Mesenteric fat pad (tissue), 1 donor: ENCODE results near the gene EFNB3. TPM values are rescaled to one million over a fixed set of nuclear protein-coding genes. Genes with fewer than 3 reads are reported as not detected.

Experiments used
- DNase-seq: peaks from one replicate; pipeline ENCODE4 v3.0.0-alpha.2; 2020; ENCODE audit warnings: low spot score
- long read RNA-seq: library from polyadenylated mRNA; unstranded; transcript quantifications from one replicate; pipeline ENCODE4 v2.0.0, GENCODE V29; 2020
- total RNA-seq: library from RNA; stranded (reverse); fragmentation: NEBNext Ultra II Directional; extraction: Animal tissue kit (Norgen Biotek cat#: 25700); gene quantifications from one replicate; pipeline ENCODE4 v1.2.1, GENCODE V29; 2021
- donor health status: DM: yes; HTN: yes; CAD: no.

Gene EFNB3, protein sequence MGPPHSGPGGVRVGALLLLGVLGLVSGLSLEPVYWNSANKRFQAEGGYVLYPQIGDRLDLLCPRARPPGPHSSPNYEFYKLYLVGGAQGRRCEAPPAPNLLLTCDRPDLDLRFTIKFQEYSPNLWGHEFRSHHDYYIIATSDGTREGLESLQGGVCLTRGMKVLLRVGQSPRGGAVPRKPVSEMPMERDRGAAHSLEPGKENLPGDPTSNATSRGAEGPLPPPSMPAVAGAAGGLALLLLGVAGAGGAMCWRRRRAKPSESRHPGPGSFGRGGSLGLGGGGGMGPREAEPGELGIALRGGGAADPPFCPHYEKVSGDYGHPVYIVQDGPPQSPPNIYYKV
- total RNA-seq: 0.58 TPM
- long read RNA-seq: 0 reads

DNA sequence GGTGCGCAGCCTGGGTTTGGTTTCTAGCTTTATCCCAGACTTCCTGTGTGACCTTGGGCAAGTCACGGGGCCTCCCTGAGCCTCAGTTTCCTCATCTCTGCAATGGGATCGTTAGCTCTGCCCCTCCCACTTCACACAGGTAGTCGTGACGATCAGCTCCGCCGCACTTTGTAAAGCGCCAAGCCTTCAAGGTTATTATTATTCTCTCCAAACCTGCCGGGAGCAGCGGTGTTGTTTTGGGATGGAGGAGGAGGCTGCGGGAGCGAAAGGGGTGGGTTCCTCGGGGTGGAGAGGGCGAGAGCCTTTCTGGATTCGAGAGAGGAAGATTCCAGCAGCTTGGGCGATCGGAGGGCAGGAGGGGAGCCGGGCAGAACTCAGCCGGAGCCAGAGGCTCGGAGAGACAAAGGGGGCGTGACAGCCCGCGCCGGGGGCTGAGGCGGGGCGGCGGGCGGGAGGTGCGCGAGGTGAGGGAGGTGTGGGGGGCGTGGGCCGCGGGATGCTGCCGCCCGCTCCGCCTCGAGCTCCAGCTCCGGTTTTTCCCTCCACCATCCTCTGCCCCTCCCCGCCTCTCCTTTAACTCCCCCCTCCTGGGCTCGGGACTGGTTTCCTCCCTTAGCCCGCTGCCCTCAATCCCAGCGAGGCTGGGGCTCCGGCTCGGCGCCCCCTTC is at the start of gene EFNB3:
EFNB3 (plus strand) TSS at position 602 of the 668 bp plus-strand sequence. CDS start 397 bp downstream, outside the sequence.
- DNase-seq: no peak

DNA sequence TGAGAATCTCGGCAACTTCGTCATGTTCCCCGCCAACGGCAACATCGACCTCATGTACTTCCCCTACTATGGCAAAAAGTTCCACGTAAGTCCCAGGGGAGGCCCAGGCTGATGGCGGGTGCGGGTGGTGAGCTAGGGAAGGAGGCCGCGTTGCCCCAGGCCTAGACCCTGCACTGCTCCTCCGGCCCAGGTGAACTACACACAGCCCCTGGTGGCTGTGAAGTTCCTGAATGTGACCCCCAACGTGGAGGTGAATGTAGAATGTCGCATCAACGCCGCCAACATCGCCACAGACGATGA is 49.5 kb upstream of the EFNB3 start:
- DNase-seq: no peak

DNA sequence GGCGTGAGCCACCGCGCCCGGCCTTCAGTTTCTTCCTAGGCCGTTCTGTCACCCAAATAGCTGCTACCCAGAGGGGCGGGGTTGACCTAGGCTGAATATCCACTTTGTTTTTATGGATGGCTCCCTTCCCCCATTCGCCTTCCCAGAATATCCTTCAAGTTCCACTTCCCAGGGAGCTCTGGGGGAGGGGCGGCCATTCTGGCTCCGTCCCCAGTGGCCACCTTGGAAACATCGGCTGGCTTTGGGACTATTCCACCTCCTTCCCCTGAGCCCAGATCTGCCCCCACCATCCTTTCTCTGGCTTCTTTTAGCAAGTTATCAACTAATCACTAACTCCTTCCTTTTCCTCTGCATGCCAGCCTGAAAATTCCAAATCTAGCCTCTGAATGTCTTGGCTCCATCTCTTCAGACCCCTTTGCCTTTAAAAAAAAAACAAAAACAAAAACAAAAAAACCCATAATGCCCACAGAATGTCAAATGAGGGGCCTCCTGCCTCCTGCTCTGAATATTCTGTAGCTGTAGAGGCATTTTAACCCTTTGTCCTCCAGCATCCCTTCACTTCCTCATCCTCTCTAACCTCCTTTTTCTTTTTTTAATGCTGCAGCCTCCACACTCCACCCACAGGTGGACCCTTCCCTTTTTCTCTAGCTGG is 47.9 kb upstream of the EFNB3 start:
- DNase-seq: no peak

DNA sequence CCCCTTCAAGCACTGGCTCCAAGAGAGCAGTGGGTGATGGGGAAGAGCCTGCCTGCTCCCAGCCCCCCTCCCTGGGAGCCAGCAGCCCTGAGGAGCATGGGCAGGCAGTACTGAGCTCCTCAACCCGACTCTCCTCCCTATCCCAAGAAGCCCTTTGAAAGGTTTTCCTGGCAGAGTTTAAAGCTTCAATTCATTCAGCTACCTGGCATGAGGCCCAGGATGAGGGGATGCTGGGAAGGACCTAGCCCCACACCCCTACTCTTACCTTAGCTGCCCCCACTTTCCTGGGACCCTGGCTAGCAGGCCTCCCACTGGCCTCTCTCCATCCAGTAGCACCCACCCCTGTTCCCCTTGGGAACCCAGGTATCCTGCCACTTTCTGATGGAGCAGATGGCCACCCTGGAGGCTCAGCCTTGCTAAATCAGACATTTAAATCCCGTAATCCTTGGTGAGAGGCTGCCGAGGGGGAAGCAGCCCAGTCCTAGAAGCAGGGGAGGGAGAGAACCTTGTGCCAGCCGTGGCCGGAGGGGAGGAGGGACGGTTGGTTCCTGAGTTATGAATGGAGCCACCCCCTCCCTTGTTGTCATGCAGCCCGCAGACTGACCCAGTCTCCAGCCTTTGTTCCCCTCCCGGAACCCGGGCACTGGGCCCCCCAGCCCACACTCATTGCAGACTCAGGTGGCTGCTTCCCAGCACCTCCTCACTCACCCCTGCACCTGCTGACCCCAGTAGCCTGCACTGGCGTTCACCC is 37.2 kb upstream of the EFNB3 start:
- DNase-seq: no peak

- no peak for DNase-seq
Observed at GRCh38 chr17:7668482-7668881, 36.5 kb upstream of the EFNB3 start.

GRCh38 chr17:7673239-7673638 is 31.8 kb upstream of the EFNB3 start:
- no peak for DNase-seq

DNA sequence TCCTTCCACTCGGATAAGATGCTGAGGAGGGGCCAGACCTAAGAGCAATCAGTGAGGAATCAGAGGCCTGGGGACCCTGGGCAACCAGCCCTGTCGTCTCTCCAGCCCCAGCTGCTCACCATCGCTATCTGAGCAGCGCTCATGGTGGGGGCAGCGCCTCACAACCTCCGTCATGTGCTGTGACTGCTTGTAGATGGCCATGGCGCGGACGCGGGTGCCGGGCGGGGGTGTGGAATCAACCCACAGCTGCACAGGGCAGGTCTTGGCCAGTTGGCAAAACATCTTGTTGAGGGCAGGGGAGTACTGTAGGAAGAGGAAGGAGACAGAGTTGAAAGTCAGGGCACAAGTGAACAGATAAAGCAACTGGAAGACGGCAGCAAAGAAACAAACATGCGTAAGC is 30.1 kb upstream of the EFNB3 start:
- DNase-seq: no peak

DNA sequence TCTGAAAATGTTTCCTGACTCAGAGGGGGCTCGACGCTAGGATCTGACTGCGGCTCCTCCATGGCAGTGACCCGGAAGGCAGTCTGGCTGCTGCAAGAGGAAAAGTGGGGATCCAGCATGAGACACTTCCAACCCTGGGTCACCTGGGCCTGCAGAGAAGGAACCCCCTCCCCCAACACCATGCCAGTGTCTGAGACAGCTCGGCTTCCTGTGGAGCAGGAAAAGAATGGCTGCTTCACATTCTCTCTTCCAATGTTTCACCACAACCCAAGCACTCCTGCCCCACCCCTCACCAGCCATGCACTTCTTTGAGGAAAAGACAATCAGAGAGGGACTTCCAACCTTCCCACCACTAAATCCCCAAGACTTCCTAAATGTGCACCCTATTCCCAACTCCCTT is 28.5 kb upstream of the EFNB3 start:
- no peak for DNase-seq

GRCh38 chr17:7677388-7678067 is 27.5 kb upstream of the EFNB3 start:
- no peak for DNase-seq

- no peak for DNase-seq
Observed at GRCh38 chr17:7684851-7685532, 20.0 kb upstream of the EFNB3 start.

DNA sequence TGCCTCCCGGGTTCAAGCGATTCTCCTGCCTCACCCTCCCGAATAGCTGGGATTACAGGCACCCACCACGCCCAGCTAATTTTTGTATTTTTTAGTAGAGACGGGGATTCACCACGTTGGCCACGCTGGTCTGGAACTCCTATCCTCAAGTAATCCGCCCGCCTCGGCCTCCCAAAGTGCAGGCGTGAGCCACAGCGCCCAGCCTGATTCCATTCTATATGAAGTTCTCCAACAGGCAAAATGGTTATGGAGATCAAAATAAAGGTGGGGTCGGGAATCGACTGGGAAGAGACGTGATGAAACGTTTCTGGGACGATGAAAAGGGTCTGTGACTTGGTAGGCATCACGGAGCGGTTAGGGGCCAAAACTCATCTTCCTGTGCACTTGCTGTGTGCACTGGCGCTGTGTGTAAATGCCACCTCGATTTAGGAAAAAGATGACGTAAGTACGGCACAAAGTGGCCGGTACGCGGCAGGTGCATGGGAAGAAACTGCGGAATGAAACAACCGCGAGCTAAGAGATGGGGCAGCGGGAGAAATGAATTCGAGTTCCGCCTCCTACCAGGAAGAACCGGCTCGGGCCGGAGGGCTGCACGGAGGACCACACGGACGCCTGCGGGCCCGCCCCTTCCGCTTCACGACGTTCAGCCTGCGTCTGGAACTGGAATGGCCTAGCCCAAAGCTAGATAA is 19.3 kb upstream of the EFNB3 start:
- DNase-seq: peak; percentile 96

DNA sequence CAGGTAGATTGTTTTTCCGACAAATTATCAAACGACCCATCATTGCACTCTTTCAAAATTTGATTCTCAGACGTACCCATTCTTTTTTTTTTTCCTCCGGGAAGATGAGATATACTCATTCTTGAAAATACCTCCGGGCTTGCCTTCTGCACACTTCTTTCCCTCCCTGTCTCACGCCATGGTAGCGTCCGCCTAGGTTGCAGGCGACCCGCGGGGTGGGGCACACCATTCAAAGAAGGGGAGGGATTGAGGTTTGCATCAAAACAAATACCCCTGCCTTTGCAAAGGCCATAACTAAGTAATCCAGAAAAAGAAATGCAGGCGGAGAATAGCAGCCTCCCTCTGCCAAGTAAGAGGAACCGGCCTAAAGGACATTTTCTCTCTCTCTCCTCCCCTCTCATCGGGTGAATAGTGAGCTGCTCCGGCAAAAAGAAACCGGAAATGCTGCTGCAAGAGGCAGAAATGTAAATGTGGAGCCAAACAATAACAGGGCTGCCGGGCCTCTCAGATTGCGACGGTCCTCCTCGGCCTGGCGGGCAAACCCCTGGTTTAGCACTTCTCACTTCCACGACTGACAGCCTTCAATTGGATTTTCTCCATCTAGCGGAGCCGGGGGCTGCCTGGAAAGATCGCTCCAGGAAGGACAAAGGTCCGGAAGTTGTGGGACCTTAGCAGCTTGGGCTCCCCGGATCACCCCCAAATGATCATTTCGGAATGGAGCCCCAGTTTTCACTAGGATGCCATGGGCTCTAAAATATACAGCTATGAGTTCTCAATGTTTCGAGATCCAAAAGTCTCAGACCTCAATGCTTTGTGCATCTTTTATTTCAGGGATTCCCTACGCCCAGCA is 18.6 kb upstream of the EFNB3 start:
- DNase-seq: no peak

DNA sequence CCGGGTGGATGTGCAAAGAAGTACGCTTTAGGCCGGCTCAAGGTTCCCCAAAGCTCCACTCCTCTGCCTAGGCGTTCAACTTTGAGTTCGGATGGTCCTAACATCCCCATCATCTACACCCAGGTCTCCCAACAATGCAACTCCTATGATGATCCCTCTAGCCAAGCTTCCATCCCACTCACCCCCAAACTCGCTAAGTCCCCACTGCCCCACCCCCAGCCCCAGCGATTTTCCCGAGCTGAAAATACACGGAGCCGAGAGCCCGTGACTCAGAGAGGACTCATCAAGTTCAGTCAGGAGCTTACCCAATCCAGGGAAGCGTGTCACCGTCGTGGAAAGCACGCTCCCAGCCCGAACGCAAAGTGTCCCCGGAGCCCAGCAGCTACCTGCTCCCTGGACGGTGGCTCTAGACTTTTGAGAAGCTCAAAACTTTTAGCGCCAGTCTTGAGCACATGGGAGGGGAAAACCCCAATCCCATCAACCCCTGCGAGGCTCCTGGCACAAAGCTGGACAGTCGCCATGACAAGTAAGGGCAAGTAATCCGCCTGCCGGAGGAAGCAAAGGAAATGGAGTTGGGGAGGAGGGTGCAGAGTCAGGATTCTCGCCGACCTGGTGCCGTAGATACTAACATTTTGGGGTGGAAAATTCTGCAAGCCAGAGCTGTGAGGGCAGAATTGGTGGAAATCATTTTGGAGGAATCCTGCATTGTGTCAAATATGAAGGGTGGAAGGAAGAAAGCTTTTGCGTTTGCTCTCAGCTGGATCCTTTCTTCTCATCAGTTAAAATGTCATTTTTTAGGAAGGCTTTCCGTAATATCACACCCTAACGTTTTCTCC is 17.7 kb upstream of the EFNB3 start, which contains the start of gene TP53:
TP53 (minus strand) TSS at position 419 of the 836 bp plus-strand sequence. CDS start 10,896 bp downstream, outside the sequence.
- DNase-seq: peak; percentile 91

- DNase-seq: peak; percentile 95
Observed at GRCh38 chr17:7687908-7688807, 16.8 kb upstream of the EFNB3 start, which contains the start of gene WRAP53. WRAP53 (plus strand) TSS chr17:7688477; CDS start chr17:7688649, 172 bp downstream.

GRCh38 chr17:7688808-7689316 is 16.1 kb upstream of the EFNB3 start:
- no peak for DNase-seq

GRCh38 chr17:7695586-7695985 is 9.4 kb upstream of the EFNB3 start:
- DNase-seq: no peak
